HG03432 (cell line): Measurements from ENCODE around the gene RAB40B.

Experiments used
- ATAC-seq: cut with Tn5 transposase; IDR thresholded peaks from one replicate; pipeline ENCODE4 v1.9.1; 2021; ENCODE audit warnings: mild to moderate bottlenecking, moderate library complexity; ENCODE audit not compliant: unreplicated experiment

Gene RAB40B

GRCh38 chr17:82716203-82717010 is 17.9 kb upstream of the RAB40B start, which contains the start of gene FN3KRP:
Gene FN3KRP (plus strand): TSS chr17:82716706. CDS start chr17:82716756, 50 bp downstream.
- ATAC-seq: peak; percentile 75

- no peak for ATAC-seq
Observed at GRCh38 chr17:82713071-82713723, 14.7 kb upstream of the RAB40B start.

- no peak for ATAC-seq
Observed at GRCh38 chr17:82710499-82711232, 12.2 kb upstream of the RAB40B start.

GRCh38 chr17:82709676-82710498 is 11.4 kb upstream of the RAB40B start:
- no peak for ATAC-seq

GRCh38 chr17:82709024-82709675 is 10.7 kb upstream of the RAB40B start:
- no peak for ATAC-seq

GRCh38 chr17:82705756-82706155 is 7.3 kb upstream of the RAB40B start:
- no peak for ATAC-seq

- ATAC-seq: no peak
Observed at GRCh38 chr17:82704886-82705285, 6.4 kb upstream of the RAB40B start.

GRCh38 chr17:82703935-82704865 is 5.7 kb upstream of the RAB40B start:
- no peak for ATAC-seq

GRCh38 chr17:82703036-82703745 is 4.7 kb upstream of the RAB40B start:
- ATAC-seq: no peak

- no peak for ATAC-seq
Observed at GRCh38 chr17:82702231-82702927, 3.9 kb upstream of the RAB40B start.

GRCh38 chr17:82699551-82699950 is 1.1 kb upstream of the RAB40B start:
- no peak for ATAC-seq

- ATAC-seq: peak; percentile 18
Observed at GRCh38 chr17:82698974-82699442, 510 bp upstream of the RAB40B start.

- no peak for ATAC-seq
Observed at GRCh38 chr17:82697808-82698064, 762 bp downstream of the RAB40B start.

GRCh38 chr17:82696916-82697807 is 1.3 kb downstream of the RAB40B start:
- no peak for ATAC-seq

- ATAC-seq: no peak
Observed at GRCh38 chr17:82696259-82696658, 2.2 kb downstream of the RAB40B start.

- ATAC-seq: no peak
Observed at GRCh38 chr17:82694647-82695046, 3.9 kb downstream of the RAB40B start.
